Stomach smooth muscle (tissue), 2 donors: ENCODE measurements around the gene ZNF507.
"Not testable (repeated sequence)": the region's sequence is repeated elsewhere in the genome, so short reads cannot be mapped to it uniquely, and the experiment has no call there.

Experiments used
- H3K27ac ChIP-seq: one replicate; pipeline ENCODE4 v1.7.0; 2013; ENCODE audit warnings: mild to moderate bottlenecking, low read length, inconsistent platforms
- H3K27me3 ChIP-seq, 2 donors: one replicate each; pipeline ENCODE4 v1.7.0; 2013; ENCODE audit warnings: low read length in 2 of 2; ENCODE audit not compliant: insufficient read depth in 2 of 2, control insufficient read depth in 1 of 2
- H3K36me3 ChIP-seq, 2 donors: one replicate each; pipeline ENCODE4 v1.7.0; 2013; ENCODE audit warnings: low read length in 2 of 2; ENCODE audit not compliant: control insufficient read depth in 2 of 2, insufficient read depth in 2 of 2
- H3K4me1 ChIP-seq: one replicate; pipeline ENCODE4 v1.7.0; 2013; ENCODE audit warnings: low read length; ENCODE audit not compliant: control insufficient read depth, insufficient read depth
- H3K4me3 ChIP-seq, 2 donors: one replicate each; pipeline ENCODE4 v1.7.0; 2013; ENCODE audit warnings: low read length in 2 of 2
- H3K9ac ChIP-seq, 2 donors: one replicate each; pipeline ENCODE4 v1.7.0; 2013; ENCODE audit warnings: low read length in 2 of 2, mild to moderate bottlenecking in 1 of 2
- H3K9me3 ChIP-seq, 2 donors: one replicate each; pipeline ENCODE4 v1.7.0; 2013; ENCODE audit warnings: low read length in 2 of 2; ENCODE audit not compliant: control insufficient read depth in 2 of 2
- donor health status: healthy.
- donor health status: Pancreatic carcinoma.

Gene ZNF507

DNA sequence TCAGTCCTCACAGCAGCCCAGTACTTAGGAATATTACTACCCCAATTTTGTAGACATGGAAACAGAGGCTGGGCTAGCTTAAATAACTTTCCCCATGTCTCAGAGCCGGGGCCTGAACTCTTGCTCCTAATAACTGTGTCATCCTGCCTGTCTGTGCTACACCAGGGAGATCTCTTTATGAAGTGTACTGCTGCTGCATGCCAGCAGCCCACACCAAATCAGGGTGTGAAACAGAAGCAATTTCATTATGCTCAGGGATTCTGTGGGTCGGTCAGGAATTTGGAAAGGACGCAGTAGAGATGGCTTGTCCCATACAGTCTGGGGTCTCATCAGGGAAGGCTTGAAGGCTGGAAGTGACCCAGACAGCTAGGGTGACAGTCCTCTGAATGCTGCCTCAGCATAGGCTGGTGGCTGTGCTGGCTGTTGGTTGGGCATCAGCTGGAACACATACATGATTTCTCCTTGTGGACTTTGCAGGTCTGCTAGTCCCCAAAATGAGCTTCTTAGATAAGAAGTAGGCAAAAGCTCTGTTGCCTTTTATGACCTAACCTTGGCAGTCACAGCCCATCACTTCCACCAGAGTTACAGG lies 22.6 kb downstream of the ZNF507 start:
- Histone ChIP-seq H3K9me3 (no peaks in the 10 kb centered on the region), H3K4me1 (peaks cover 13% of the 10 kb centered on the region), H3K4me3 (no peak overlapping the region), H3K27me3 (no peaks in the 10 kb centered on the region), H3K9ac (no peak overlapping the region), H3K36me3 (peaks cover 13 to 14% of the 10 kb centered on the region in 2 donors), H3K27ac (no peak overlapping the region)

DNA sequence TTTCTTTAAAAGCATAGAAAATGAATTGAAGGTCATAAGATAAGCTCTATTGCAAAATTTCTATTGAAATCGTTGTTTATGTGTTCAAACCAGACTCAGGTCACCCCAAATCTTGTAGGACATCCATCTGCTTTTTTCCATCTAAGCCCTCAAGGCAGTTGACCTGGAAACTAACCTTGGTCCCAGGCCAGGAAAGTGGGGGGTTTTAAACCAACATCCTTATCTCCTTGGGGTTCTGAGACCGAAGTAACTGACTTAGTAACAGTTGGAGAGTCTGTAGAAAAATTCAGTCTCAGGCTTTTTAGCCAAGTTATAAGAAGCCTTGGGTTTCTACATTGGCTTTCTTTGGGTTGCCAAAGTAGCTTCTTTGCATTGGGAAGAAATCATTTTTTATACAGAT lies 23.4 kb downstream of the ZNF507 start:
- no peak overlapping the region for H3K27ac ChIP-seq
- peaks cover 9 to 14% of the 10 kb centered on the region in 2 donors for H3K36me3 ChIP-seq
- no peak overlapping the region for H3K4me3 ChIP-seq
- H3K9ac ChIP-seq, result no peak overlapping the region
- no peaks in the 10 kb centered on the region for H3K9me3 ChIP-seq
- H3K4me1 ChIP-seq, result peaks cover 13% of the 10 kb centered on the region
- H3K27me3 ChIP-seq, result no peaks in the 10 kb centered on the region

DNA sequence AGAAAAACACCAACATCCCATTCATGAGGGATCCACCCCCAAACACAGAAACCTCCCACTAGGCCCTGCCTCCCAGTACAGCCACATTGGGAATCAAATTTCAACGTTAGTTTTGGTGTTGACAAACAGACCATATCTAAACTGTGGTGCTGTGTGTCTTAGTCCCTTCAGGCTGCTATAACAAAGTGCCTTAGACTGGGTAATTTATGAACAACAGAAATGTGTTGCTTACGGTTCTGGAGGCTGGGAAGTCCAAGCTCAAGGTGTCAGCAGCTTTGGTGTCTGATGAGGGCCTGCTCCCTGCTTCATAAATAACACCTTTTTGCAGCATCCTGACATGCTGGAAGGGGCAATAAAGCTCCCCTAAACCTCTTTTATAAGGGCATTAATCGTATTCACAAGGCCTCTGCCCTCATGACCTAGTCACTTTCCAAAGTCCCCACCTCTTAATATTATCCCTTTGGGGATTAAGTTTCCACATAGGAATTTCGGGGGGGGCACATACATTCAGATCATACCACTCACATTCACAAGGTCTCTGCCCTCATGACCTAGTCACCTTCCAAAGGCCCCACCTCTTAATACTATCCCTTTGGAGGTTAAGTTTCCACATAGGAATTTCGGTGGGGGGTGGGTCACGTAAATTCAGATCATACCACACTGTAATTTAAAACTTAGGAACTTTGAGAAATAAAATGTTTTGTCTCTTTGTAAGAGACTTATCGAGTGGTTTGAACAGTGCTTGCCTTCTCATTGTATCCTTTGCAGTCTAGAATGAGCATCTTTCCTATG lies 27.5 kb downstream of the ZNF507 start:
- no peak overlapping the region for H3K9ac ChIP-seq

DNA sequence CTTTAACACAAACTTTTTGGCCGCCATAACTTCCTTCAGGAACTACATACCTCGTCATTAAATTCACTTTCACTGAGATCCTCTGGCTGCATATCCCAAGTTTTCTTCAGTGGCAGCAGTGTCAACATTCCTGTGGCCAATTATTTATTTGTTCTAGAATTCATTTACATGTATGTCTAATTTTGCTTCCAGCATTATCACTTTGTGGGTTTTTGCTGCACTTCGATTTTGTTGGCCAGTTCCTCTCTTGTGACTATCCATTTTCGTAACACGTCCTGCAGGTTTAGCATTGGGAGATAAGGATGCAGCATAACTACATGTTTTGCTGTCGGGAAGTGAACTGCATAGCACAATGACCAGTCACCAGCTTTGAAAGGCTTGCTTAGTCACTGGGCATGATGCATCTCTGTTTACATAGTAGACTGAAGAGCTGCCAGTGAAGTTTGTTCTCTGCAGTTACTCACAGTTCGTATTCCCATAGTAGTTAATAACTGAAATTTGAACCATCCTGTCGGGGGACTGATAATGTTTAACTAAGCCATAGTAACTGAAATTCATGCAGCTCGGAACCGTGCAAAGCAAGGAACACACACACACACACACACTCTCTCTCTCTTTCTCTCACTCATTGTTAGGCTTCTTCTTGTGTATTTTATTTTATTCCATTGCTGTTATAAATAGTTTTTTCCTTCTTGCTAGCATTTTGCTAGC lies 28.3 kb downstream of the ZNF507 start:
- Histone ChIP-seq H3K27ac (peak overlapping the region; percentile 13), H3K9ac (no peak overlapping the region), H3K4me3 (no peak overlapping the region), H3K9me3 (no peaks in the 10 kb centered on the region), H3K27me3 (no peaks in the 10 kb centered on the region), H3K36me3 (peaks cover 9 to 11% of the 10 kb centered on the region in 2 donors), H3K4me1 (peaks cover 12% of the 10 kb centered on the region)

More for the DNA sequence above, 27.5 kb downstream of the ZNF507 start:
- Histone ChIP-seq H3K4me1 (peaks cover 13% of the 10 kb centered on the region), H3K36me3 (peaks cover 7 to 11% of the 10 kb centered on the region in 2 donors), H3K27ac (peak overlapping the region; percentile 13), H3K4me3 (no peak overlapping the region), H3K27me3 (no peaks in the 10 kb centered on the region), H3K9me3 (no peaks in the 10 kb centered on the region)

DNA sequence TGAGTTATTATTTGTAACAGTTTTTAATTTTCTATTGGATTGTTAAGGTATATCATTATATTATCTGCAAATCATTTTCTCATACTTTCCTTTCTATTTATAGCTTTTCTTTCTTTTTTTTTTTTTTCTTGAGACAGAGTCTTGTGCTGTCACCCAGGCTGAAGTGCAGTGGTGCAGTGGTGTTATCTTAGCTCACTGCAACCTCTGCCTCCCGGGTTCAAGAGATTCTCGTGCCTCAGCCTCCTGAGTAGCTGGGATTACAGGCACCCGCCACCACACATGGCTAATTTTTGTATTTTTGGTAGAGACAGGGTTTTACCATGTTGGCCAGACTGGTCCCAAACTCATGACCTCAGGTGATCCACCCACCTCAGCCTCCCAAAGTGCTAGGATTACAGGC lies 29.0 kb downstream of the ZNF507 start:
- not testable (repeated sequence) for H3K4me3 ChIP-seq, H3K9ac ChIP-seq, H3K9me3 ChIP-seq, H3K27me3 ChIP-seq
- peak overlapping the region; percentile 13 for H3K27ac ChIP-seq
- H3K36me3 ChIP-seq, result peaks cover 8 to 10% of the 10 kb centered on the region in 2 donors
- H3K4me1 ChIP-seq, result peaks cover 12% of the 10 kb centered on the region

DNA sequence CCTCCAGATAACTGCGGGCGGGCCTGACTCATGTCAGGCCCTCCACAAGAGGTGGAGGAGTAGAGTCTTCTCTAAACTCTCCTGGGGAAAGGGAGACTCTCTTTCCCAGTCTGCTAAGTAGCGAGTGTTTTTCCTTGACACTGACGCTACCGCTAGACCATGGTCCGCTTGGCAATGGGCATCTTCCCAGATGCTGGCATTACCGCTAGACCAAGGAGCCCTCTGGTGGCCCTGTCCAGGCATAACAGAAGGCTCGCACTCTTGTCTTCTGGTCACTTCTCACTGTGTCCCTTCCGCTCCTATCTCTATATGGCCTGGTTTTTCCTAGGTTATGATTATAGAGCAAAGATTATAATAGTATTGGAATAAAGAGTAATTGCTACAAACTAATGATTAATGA lies 31.7 kb downstream of the ZNF507 start:
- not testable (repeated sequence) for H3K4me3 ChIP-seq, H3K27ac ChIP-seq, H3K9me3 ChIP-seq, H3K27me3 ChIP-seq, H3K9ac ChIP-seq
- Histone ChIP-seq H3K4me1 (peaks cover 12% of the 10 kb centered on the region), H3K36me3 (peaks cover 15 to 16% of the 10 kb centered on the region in 2 donors)

DNA sequence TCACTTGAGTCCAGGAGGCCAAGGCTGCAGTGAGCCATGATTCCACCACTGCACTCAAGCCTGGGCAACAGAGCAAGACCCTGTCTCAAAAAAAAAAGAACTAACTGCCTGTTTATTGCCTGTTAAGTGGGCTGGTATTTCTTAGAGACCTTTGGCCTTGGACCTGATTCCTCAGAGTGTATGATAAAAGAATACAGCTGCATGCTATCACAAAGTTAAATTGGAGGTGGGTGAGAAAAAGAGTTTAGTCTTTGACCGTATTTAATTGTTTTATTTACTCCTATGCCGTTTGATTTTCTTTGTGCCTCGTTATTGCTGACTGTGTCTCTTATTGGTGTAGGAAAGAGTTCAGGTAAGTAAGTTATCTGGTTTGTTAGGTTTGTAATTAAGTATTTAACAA lies 34.9 kb downstream of the ZNF507 start:
- Histone ChIP-seq H3K9me3 (no peaks in the 10 kb centered on the region), H3K4me3 (no peak overlapping the region), H3K4me1 (no peaks in the 10 kb centered on the region), H3K36me3 (peaks cover 20 to 25% of the 10 kb centered on the region in 2 donors), H3K27me3 (no peaks in the 10 kb centered on the region), H3K27ac (no peak overlapping the region), H3K9ac (no peak overlapping the region)

DNA sequence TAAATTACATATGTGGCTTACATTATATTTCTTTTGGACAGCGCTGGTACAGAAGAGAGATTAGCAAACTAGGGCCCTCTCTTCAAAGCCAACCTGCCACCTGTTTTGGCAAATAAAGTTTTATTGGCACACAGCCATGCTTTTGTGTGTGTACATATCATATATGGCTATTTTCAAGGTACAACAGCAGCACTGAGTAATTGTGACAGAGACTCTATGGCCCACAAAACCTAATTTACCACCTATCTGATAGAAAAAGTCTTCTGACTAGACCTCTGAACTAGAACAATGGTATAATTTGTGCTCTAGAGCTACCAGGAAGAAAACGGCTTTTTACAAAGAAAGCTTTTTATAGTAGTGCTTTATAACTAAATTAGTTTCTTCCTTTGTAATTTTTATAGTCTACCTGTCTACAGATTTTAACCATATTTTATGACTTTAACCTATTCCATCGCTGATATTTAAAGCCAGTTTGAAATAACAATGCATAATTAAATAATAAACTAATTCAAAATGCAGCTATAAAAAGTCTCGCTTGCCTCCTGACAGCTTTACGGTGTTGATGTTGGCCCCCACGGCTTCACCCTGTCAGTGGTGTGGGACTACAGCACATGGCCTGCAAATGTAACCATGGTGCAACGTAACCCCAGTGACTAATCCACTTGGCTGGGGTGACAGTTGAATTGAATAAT lies 42.4 kb downstream of the ZNF507 start:
- H3K9ac ChIP-seq, result no peak overlapping the region
- H3K27me3 ChIP-seq, result no peaks in the 10 kb centered on the region
- no peaks in the 10 kb centered on the region for H3K9me3 ChIP-seq
- H3K27ac ChIP-seq, result no peak overlapping the region
- peaks cover 8 to 10% of the 10 kb centered on the region in 2 donors for H3K36me3 ChIP-seq
- no peaks in the 10 kb centered on the region for H3K4me1 ChIP-seq
- H3K4me3 ChIP-seq, result no peak overlapping the region

DNA sequence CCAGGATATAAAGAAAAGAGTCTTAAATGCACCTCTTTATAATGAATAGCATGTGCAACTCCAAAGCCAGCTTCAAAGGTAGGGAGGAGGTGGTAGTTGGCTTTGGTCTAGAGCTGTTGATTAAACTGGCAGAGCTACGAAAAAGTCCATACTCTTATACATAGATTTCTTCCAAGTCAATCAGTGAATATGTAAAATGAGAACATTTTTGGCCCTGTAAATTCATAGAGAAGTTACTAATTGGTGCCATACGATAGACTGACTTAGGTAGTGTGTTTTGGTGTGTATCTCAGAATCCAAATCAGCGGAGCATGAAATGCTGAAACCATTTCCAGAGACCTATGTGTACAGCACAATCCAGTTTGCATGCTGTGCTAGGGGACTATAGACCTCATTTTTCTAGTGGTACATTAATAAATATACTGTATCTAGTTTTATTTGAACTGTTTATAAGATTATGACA lies 43.0 kb downstream of the ZNF507 start:
- H3K36me3 ChIP-seq, result peaks cover 3 to 6% of the 10 kb centered on the region in 2 donors
- H3K27ac ChIP-seq, result no peak overlapping the region
- no peak overlapping the region for H3K9ac ChIP-seq
- H3K27me3 ChIP-seq, result no peaks in the 10 kb centered on the region
- no peak overlapping the region for H3K4me3 ChIP-seq
- H3K9me3 ChIP-seq, result no peaks in the 10 kb centered on the region
- no peaks in the 10 kb centered on the region for H3K4me1 ChIP-seq

DNA sequence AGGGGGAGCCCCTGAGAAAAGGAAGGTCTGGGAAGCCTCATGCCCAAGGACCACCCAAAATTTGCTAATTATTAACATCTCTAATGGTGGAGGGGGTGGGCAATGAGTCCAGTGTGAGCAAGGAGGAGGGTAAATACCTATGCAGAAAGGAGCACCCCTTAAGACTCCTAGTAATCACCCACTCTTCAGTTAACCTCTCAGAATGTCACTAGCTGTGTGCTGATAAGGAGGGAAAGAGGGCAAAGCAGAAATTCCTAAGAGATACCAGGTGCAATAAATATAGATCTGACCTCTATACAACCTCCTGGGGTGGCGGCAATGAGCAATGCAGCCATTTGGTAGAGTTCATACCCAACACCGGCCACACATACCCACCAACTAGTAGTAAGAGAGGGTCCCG lies 47.5 kb downstream of the ZNF507 start:
- Histone ChIP-seq H3K9me3 (no peaks in the 10 kb centered on the region), H3K9ac (no peak overlapping the region), H3K4me1 (no peaks in the 10 kb centered on the region), H3K27ac (no peak overlapping the region), H3K36me3 (peaks cover 0 to 2% of the 10 kb centered on the region in 2 donors), H3K27me3 (no peaks in the 10 kb centered on the region), H3K4me3 (no peak overlapping the region)
